HG02610 (cell line): ENCODE data around the gene FUBP3.

Source experiments
- ATAC-seq: cut with Tn5 transposase; IDR thresholded peaks from one replicate; pipeline ENCODE4 v1.9.1; 2021; ENCODE audit warnings: mild to moderate bottlenecking, moderate library complexity; ENCODE audit not compliant: unreplicated experiment

FUBP3 gene

DNA sequence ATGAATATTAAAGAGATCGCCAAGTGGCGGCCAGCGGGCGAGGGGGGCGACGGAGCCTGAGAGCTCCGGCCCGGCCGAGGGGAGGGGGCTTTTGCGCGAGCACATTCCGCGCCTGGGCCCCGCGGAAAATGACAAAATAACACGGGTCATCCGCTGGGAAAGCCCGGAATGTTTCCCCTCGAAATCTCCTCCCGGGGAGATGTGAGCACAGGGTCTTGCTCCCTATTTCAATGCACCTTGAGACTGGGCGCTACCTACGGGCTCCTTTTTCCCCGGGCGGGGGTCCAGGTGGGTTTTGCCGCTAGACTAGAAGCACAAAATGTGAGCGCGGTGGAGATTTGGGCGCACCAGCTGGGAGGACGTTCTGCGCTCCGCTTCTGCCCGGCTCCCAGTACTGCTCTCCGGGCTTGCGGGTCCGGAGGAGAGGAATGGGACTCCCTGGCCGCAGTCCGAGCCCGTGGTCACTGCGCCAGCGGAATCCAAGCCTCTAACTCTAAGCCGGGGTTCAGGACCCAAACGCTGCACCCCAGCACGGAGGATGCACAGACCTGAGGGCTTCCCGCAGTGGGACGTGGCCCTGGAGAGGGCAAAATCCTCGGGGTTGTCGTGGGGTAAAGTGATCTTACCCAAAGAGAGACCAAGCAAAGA is 82.2 kb downstream of the FUBP3 start:
- ATAC-seq = no peak

- ATAC-seq = no peak
Measured at GRCh38 chr9:130662099-130662969, 83.0 kb downstream of the FUBP3 start.

- no peak for ATAC-seq
Measured at GRCh38 chr9:130662970-130663257, 83.5 kb downstream of the FUBP3 start.

DNA sequence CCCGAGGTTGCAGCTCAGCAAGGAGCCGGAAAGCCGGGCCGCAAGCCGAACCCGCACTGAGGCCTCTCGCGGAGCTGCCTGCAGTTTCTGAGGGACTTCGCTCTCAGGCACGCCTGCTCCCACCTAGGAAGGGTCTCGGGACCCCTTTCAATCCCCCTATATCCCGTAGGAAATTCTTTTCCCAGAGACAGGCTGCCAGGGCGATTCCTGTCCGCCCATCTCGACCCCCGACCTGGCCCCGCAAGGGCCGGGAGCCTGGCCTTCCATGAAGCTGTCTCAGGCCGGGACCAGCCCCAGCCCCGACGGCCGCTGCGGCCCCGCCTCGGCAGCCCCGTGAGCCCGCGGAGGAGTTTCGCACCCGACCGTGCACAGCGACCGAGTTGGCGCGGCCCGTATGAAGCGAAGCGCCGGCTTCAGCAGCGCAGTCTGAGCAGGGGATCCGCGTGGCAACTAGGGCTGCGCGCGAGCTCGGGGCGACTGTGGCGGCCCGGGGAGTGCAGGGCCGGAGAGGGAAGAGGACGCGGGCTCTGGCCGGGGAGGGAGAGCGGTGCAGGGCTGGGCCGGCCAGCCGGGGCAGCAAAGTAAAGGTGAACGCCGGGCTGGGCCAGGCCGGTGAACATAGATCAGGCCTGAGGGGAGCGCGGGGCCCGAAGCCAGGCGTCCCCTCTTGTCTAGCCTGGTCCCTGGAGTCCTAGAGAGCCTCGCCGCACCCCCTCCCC is 84.0 kb downstream of the FUBP3 start:
- no peak for ATAC-seq

- no peak for ATAC-seq
Measured at GRCh38 chr9:130663977-130664250, 84.5 kb downstream of the FUBP3 start.

DNA sequence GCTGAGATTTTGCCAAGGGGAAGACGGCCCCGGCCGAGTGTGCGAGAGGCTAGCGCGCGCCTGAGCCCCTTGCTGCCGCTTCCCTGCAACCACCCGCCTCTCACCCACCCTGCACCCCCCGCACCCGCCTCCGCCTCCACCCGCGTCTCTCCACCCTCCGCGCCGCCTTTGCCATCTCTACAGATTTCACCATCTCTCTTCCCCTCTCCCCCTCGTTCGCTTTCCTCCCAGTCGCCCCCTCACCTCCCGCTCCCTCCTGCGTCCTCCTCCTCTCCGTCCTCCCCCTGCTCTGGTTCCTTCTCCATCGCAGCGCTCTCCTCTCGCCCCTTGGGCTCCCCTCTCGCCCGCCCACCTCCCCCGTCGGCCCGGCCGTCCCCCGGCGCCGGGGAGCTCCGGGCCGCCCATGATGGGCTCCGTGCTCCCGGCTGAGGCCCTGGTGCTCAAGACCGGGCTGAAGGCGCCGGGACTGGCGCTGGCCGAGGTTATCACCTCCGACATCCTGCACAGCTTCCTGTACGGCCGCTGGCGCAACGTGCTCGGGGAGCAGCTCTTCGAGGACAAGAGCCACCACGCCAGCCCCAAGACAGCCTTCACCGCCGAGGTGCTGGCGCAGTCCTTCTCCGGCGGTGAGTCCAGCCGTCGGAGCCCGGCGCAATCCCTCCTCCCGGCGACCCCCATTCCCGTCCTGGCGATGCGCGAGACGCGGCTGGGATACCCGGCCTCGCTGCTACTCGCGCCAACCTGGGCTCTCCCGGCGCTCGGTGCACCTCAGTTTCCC is 85.1 kb downstream of the FUBP3 start, which contains the start of gene PRDM12:
TSS of gene PRDM12 (plus strand) at position 344 of the 778 bp plus-strand sequence. CDS start at position 404, 60 bp downstream.
- ATAC-seq = no peak

GRCh38 chr9:130665029-130665430 is 85.7 kb downstream of the FUBP3 start:
- ATAC-seq = no peak

- no peak for ATAC-seq
Measured at GRCh38 chr9:130665431-130666392, 86.3 kb downstream of the FUBP3 start.

- ATAC-seq = no peak
Measured at GRCh38 chr9:130666393-130667119, 87.2 kb downstream of the FUBP3 start.

- ATAC-seq = no peak
Measured at GRCh38 chr9:130667120-130667435, 87.7 kb downstream of the FUBP3 start.

- ATAC-seq = no peak
Measured at GRCh38 chr9:130668196-130668595, 88.8 kb downstream of the FUBP3 start.

DNA sequence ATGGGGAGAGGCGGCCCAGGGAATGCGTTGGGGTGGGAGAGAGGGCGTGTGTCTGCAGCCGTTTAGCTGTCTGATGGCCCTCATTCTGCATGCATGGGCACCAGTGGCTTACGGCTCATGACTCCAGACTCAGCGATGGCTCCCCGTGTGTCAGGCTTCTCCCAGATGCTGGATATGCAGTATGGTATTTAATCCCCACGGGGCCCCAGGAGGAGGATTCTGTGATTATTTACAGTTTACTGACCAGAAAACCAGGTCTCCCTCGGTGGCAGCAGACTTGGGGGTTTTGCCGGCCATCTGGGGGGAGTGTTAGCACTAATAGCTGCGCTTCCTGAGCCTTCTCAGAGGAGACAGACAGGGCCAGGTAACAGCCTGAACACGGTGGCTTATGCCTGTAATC is 89.3 kb downstream of the FUBP3 start:
- ATAC-seq = no peak

GRCh38 chr9:130669965-130670364 is 90.6 kb downstream of the FUBP3 start:
- ATAC-seq = no peak

- no peak for ATAC-seq
Measured at GRCh38 chr9:130670644-130671043, 91.3 kb downstream of the FUBP3 start.

DNA sequence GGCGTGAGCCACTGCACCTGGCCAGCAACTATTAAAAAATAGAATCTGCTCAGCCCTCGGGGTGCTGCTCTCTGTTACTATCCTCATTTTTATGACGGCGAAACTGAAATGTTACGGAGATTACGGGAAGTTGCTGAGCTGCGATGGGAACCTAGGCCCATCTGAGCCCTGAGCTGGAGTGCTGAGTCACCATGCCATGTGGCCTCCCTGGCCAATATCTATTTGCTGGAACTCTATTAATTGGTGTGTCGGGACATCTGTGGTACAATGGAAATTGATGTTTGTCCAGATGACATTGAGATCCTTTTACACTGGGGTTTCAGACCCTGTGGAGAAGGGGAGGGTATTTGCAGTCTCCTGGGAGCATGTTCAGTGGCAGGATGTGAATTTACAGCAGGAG is 93.1 kb downstream of the FUBP3 start:
- ATAC-seq = no peak

DNA sequence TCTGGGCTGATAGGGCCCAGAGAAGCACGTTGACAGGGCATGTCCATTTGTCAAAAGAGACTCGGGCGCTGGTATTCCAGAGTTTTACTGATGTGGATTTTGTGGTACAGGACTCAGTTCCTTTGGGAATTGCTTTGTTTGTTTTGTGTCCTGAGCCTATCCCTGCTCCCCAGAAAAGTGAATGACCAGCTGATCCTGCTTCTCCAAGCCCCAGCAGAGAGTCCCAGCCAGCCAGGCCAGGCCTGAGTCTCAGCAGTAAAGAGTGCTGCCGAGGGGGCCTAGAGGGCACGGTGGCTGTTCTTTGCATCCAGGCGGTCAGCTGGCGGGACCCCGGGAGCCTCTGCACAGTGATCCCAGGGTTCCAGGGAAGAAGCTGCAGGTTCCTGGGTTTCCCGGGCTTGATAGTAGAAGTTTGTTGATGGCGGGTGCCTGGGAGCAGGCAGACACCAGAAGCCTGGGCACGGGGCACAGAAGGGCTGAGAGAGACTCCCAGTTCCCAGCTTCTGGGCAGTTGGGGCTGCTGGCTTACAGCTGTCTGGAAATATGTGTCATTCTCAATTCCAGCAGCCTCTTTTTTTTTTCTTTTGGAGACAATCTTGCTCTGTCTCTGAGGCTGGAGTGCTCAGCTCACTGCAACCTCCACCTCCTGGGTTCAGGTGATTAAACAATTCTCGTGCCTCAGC is 93.7 kb downstream of the FUBP3 start:
- ATAC-seq = no peak

DNA sequence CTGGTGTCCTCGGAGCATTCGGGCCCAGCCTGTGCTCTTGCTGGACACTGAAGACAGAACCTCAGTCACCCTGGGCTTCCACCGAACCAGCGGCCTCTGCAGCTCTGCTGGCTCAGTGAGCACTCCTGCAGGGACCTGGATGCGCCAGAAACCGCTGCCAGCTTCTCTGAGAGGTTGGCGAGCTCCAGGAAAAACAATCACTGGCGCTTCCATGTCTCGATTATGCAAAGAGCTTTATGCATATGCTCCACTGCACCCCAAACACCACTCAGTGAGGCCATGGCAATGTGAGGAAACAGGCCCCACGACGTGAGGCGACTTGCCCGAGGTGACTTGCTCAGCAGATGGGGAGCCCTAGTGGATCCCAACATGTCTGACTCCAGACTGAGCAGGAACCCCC is 96.0 kb downstream of the FUBP3 start:
- ATAC-seq = no peak

- no peak for ATAC-seq
Measured at GRCh38 chr9:130677252-130677651, 97.9 kb downstream of the FUBP3 start.
